Sigmoid colon (tissue), 4 donors: Measurements from ENCODE around the gene RNF217.

Experiments used
- POLR2A ChIP-seq, 2 donors: fragments of 450-650 bp; IDR thresholded peaks; one replicate each; pipeline ENCODE4 v1.6.1; 2016; ENCODE audit warnings: antibody characterized with exemption in 2 of 2, mild to moderate bottlenecking in 2 of 2, moderate library complexity in 2 of 2
- POLR2AphosphoS5 ChIP-seq, 4 donors: sonication (generic); formaldehyde crosslinking; IDR thresholded peaks; one replicate each; pipeline ENCODE4 v1.6.1; 2017; ENCODE audit warnings: antibody characterized with exemption in 4 of 4
- TF ChIP-seq, protein P1 (sequence below), 4 experiments: fragments of 450-650 bp in 3 of 4; fragments of 200-600 bp in 1 of 4; IDR thresholded peaks; one replicate each; pipeline ENCODE4 v1.5.1; 2016 to 2019; ENCODE audit warnings: antibody characterized with exemption in 4 of 4, mild to moderate bottlenecking in 3 of 4, moderate library complexity in 2 of 4

DNA sequence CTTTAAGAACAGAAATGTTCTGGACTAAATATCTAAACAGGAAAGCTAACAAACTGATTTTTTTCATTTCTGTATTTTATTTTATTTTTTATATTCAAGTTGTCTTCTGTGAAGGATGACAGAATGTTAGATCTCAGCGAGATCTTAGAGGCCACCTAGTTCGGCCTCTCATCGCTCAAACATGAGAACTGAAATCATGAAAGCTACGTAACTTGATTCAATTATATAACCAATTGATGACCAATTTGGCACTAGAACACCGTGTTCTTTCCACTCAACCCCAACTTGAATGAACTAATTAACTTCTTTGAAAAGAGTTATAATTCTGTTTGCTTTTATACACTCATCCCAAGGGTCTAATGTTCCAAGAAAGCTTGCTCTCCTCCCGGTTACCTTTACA, 24.6 kb upstream of the RNF217 start:
- TF ChIP-seq, protein P1, sequence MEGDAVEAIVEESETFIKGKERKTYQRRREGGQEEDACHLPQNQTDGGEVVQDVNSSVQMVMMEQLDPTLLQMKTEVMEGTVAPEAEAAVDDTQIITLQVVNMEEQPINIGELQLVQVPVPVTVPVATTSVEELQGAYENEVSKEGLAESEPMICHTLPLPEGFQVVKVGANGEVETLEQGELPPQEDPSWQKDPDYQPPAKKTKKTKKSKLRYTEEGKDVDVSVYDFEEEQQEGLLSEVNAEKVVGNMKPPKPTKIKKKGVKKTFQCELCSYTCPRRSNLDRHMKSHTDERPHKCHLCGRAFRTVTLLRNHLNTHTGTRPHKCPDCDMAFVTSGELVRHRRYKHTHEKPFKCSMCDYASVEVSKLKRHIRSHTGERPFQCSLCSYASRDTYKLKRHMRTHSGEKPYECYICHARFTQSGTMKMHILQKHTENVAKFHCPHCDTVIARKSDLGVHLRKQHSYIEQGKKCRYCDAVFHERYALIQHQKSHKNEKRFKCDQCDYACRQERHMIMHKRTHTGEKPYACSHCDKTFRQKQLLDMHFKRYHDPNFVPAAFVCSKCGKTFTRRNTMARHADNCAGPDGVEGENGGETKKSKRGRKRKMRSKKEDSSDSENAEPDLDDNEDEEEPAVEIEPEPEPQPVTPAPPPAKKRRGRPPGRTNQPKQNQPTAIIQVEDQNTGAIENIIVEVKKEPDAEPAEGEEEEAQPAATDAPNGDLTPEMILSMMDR (IDR thresholded peaks at IDR 0.05): no peak
- TF ChIP-seq POLR2AphosphoS5 (IDR thresholded peaks at IDR 0.05): no peak
- no peak for TF ChIP-seq POLR2A (IDR thresholded peaks at IDR 0.05)
